ENCODE data around the gene TET3.

The TET3 gene

GRCh38 chr2:73942664-73943063 lies 42.0 kb upstream of the TET3 start:
- no peak for TF ChIP-seq CTCF (conservative IDR thresholded peaks at IDR 0.05; ENCODE audit: low read length)
- no peak for DNase-seq (ENCODE audit: low read depth)
- no peak overlapping the region for H3K4me3 ChIP-seq (ENCODE audit: low read length)

GRCh38 chr2:73944714-73945113 lies 40.0 kb upstream of the TET3 start:
- no peak overlapping the region for H3K4me3 ChIP-seq (ENCODE audit: low read length)
- no peak for DNase-seq (ENCODE audit: low read depth)
- TF ChIP-seq CTCF (conservative IDR thresholded peaks at IDR 0.05; ENCODE audit: low read length): no peak

- no peak for TF ChIP-seq CTCF (conservative IDR thresholded peaks at IDR 0.05; ENCODE audit: low read length)
- DNase-seq (ENCODE audit: low read depth): no peak
- H3K4me3 ChIP-seq (ENCODE audit: low read length): no peak overlapping the region
Measured at GRCh38 chr2:73946215-73946614, 38.5 kb upstream of the TET3 start.

- H3K4me3 ChIP-seq (ENCODE audit: low read length): no peak overlapping the region
- no peak for DNase-seq (ENCODE audit: low read depth)
- TF ChIP-seq CTCF (conservative IDR thresholded peaks at IDR 0.05; ENCODE audit: low read length): no peak
Measured at GRCh38 chr2:73946666-73947065, 38.0 kb upstream of the TET3 start.

- H3K4me3 ChIP-seq (ENCODE audit: low read length): no peak overlapping the region
- no peak for DNase-seq (ENCODE audit: low read depth)
- no peak for TF ChIP-seq CTCF (conservative IDR thresholded peaks at IDR 0.05; ENCODE audit: low read length)
Measured at GRCh38 chr2:73947412-73948018, 37.2 kb upstream of the TET3 start.

- DNase-seq (ENCODE audit: low read depth): no peak
- H3K4me3 ChIP-seq (ENCODE audit: low read length): no peak overlapping the region
Measured at GRCh38 chr2:73949802-73950201, 34.9 kb upstream of the TET3 start.

More at GRCh38 chr2:73949802-73950201, 34.9 kb upstream of the TET3 start:
- no peak for TF ChIP-seq CTCF (conservative IDR thresholded peaks at IDR 0.05; ENCODE audit: low read length)

Data from AG10803 (cell line).